ENCODE data around the gene INPP4B.

INPP4B gene

GRCh38 chr4:142211444-142211843 lies 634.7 kb downstream of the INPP4B start:
- DNase-seq (ENCODE audit: low spot score) = no peak

- no peak for DNase-seq (ENCODE audit: low spot score)
Observed at GRCh38 chr4:142203505-142203904, 642.6 kb downstream of the INPP4B start.

- DNase-seq (ENCODE audit: low spot score) = no peak
Observed at GRCh38 chr4:142202404-142203332, 643.4 kb downstream of the INPP4B start.

- no peak for DNase-seq (ENCODE audit: low spot score)
Observed at GRCh38 chr4:142201041-142201440, 645.1 kb downstream of the INPP4B start.

- DNase-seq (ENCODE audit: low spot score) = peak; percentile 8
Observed at GRCh38 chr4:142194905-142195304, 651.2 kb downstream of the INPP4B start.

GRCh38 chr4:142191901-142192300 lies 654.2 kb downstream of the INPP4B start:
- no peak for DNase-seq (ENCODE audit: low spot score)

GRCh38 chr4:142181021-142181420 lies 665.1 kb downstream of the INPP4B start:
- no peak for DNase-seq (ENCODE audit: low spot score)

- no peak for DNase-seq (ENCODE audit: low spot score)
Observed at GRCh38 chr4:142169216-142169615, 676.9 kb downstream of the INPP4B start.

GRCh38 chr4:142168181-142168580 lies 677.9 kb downstream of the INPP4B start:
- DNase-seq (ENCODE audit: low spot score) = no peak

- no peak for DNase-seq (ENCODE audit: low spot score)
Observed at GRCh38 chr4:142164767-142165500, 681.2 kb downstream of the INPP4B start.

GRCh38 chr4:142161086-142161485 lies 685.0 kb downstream of the INPP4B start:
- DNase-seq (ENCODE audit: low spot score) = no peak

- no peak for DNase-seq (ENCODE audit: low spot score)
Observed at GRCh38 chr4:142160509-142160908, 685.6 kb downstream of the INPP4B start.

GRCh38 chr4:142158980-142159379 lies 687.1 kb downstream of the INPP4B start:
- no peak for DNase-seq (ENCODE audit: low spot score)

GRCh38 chr4:142156256-142156655 lies 689.8 kb downstream of the INPP4B start:
- DNase-seq (ENCODE audit: low spot score) = no peak

- DNase-seq (ENCODE audit: low spot score) = no peak
Observed at GRCh38 chr4:142155347-142155746, 690.8 kb downstream of the INPP4B start.

GRCh38 chr4:142150483-142150882 lies 695.6 kb downstream of the INPP4B start:
- DNase-seq (ENCODE audit: low spot score) = no peak

GRCh38 chr4:142144813-142145212 lies 701.3 kb downstream of the INPP4B start:
- no peak for DNase-seq (ENCODE audit: low spot score)

- no peak for DNase-seq (ENCODE audit: low spot score)
Observed at GRCh38 chr4:142142366-142143054, 703.6 kb downstream of the INPP4B start.

GRCh38 chr4:142141224-142141623 lies 704.9 kb downstream of the INPP4B start:
- no peak for DNase-seq (ENCODE audit: low spot score)

GRCh38 chr4:142130666-142131065 lies 715.4 kb downstream of the INPP4B start:
- DNase-seq (ENCODE audit: low spot score) = no peak

- DNase-seq (ENCODE audit: low spot score) = no peak
Observed at GRCh38 chr4:142129931-142130330, 716.2 kb downstream of the INPP4B start.

GRCh38 chr4:142129473-142129872 lies 716.6 kb downstream of the INPP4B start:
- DNase-seq (ENCODE audit: low spot score) = no peak

- no peak for DNase-seq (ENCODE audit: low spot score)
Observed at GRCh38 chr4:142128529-142128928, 717.6 kb downstream of the INPP4B start.

Data from AG20443 (cell line).